PC-3 (cell line): Measurements from ENCODE around the gene BPGM. TPM values are rescaled to one million over a fixed set of nuclear protein-coding genes. Genes with fewer than 3 reads are reported as not detected.

Experiments used
- ATAC-seq: fragments of 200-7000 bp; cut with Tn5 transposase; 2 replicates; pipeline ENCODE4 v1.9.1; 2020; ENCODE audit warnings: mild to moderate bottlenecking, moderate library complexity
- BruUV-seq: library from RNA; stranded (reverse); fragments of 400-500 nt; replicated peaks from 2 replicates; lab custom pipeline; 2021; lab: Mats Ljungman, UMichigan
- CTCF ChIA-PET: fragments of 300-600 bp; sonication (Branson Sonifier 250); formaldehyde crosslinking; loops from one replicate; lab custom pipeline; 2022; ENCODE audit warnings: antibody characterized with exemption; lab: Charles Lee
- POLR2A ChIA-PET: fragments of 300-600 bp; sonication (Branson Sonifier 250); formaldehyde crosslinking; loops from one replicate; lab custom pipeline; 2022; ENCODE audit warnings: antibody characterized with exemption; ENCODE audit not compliant: unreplicated experiment; lab: Charles Lee
- DNase-seq: peaks from one replicate; pipeline ENCODE4 v3.0.0-alpha.2; 2015
- H2AFZ ChIP-seq: fragments of 300-600 bp; sonication (generic); 2 replicates; pipeline ENCODE4 v1.6.0; 2016; ENCODE audit warnings: antibody characterized with exemption, low read length
- H3F3A ChIP-seq: fragments of 300-600 bp; sonication (generic); one replicate; pipeline ENCODE4 v1.6.0; 2017; ENCODE audit warnings: antibody characterized with exemption, low read length, control low read depth, mild to moderate bottlenecking; ENCODE audit not compliant: unreplicated experiment
- H3K27ac ChIP-seq: fragments of 300-600 bp; sonication (generic); 2 replicates; pipeline ENCODE4 v1.5.1; 2016; ENCODE audit warnings: mild to moderate bottlenecking, low read length
- H3K27me3 ChIP-seq: fragments of 300-600 bp; sonication (generic); 2 replicates; pipeline ENCODE4 v1.6.1; 2016; ENCODE audit warnings: low read length, mixed read lengths
- H3K36me3 ChIP-seq: fragments of 300-600 bp; sonication (generic); 2 replicates; pipeline ENCODE4 v1.6.1; 2016; ENCODE audit warnings: low read depth, mixed run types, low read length, mixed read lengths
- H3K4me1 ChIP-seq: fragments of 300-600 bp; sonication (generic); 2 replicates; pipeline ENCODE4 v1.5.1; 2016; ENCODE audit warnings: low read length; ENCODE audit not compliant: insufficient read depth
- H3K4me2 ChIP-seq: fragments of 300-600 bp; sonication (generic); 2 replicates; pipeline ENCODE4 v1.6.0; 2016; ENCODE audit warnings: low read length
- H3K4me3 ChIP-seq: fragments of 300-600 bp; sonication (generic); 2 replicates; pipeline ENCODE4 v1.5.1; 2016; ENCODE audit warnings: mild to moderate bottlenecking, low read length, mixed read lengths
- H3K79me2 ChIP-seq: fragments of 300-600 bp; sonication (generic); 2 replicates; pipeline ENCODE4 v1.6.1; 2017; ENCODE audit warnings: low read length, mixed read lengths
- H3K9ac ChIP-seq: fragments of 300-600 bp; sonication (generic); 2 replicates; pipeline ENCODE4 v1.6.0; 2016; ENCODE audit warnings: mild to moderate bottlenecking, low read length
- H3K9me2 ChIP-seq: fragments of 300-600 bp; sonication (generic); replicated peaks from 2 replicates; pipeline ENCODE4 v1.6.1; 2016; ENCODE audit warnings: mixed run types, low read length, mixed read lengths
- H3K9me3 ChIP-seq: fragments of 300-600 bp; sonication (generic); 2 replicates; pipeline ENCODE4 v1.6.1; 2016; ENCODE audit warnings: low read length, mixed read lengths
- H4K20me1 ChIP-seq: fragments of 300-600 bp; sonication (generic); 2 replicates; pipeline ENCODE4 v1.6.1; 2016; ENCODE audit warnings: low read length, mixed read lengths
- EZH2 ChIP-seq: fragments of 300-600 bp; sonication (generic); IDR thresholded peaks from one replicate; pipeline ENCODE4 v1.6.1; 2017; ENCODE audit warnings: antibody characterized with exemption, mild to moderate bottlenecking, low read length; ENCODE audit not compliant: unreplicated experiment
- EZH2phosphoT487 ChIP-seq: fragments of 300-600 bp; sonication (generic); IDR thresholded peaks from 2 replicates; pipeline ENCODE4 v1.6.1; 2018; ENCODE audit warnings: mild to moderate bottlenecking, antibody characterized with exemption, low read length, borderline replicate concordance
- intact Hi-C: fragments of 100-400 bp; cut with micrococcal nuclease; formaldehyde crosslinking; loops from 2 replicates; pipeline ENCODE4 v1.9.0; 2023
- total RNA-seq: library from RNA; depleted of rRNA; stranded (reverse); fragments of >200 nt; gene quantifications from 2 replicates; pipeline ENCODE4 v1.2.3, GENCODE V29; 2014
- TF ChIP-seq, protein P1 (sequence below): fragments of 300-600 bp; sonication (generic); conservative IDR thresholded peaks from 2 replicates; pipeline ENCODE4 v1.5.1; 2017; ENCODE audit warnings: antibody characterized with exemption, low read depth, mild to moderate bottlenecking, low read length

Gene BPGM
- total RNA-seq, 1 experiment from 2014 or later = 14.6 TPM

GRCh38 chr7:134627109-134627774 lies 19.4 kb upstream of the BPGM start:
- no peaks in the 10 kb centered on the region for H3F3A ChIP-seq
- no peaks in the 10 kb centered on the region for H3K9me2 ChIP-seq
- ChIA-PET POLR2A (no interaction called here), CTCF (no interaction called here)
- no peaks in the 10 kb centered on the region for H3K79me2 ChIP-seq
- H3K27ac ChIP-seq = no peak overlapping the region
- H3K4me2 ChIP-seq = no peak overlapping the region
- no peaks in the 10 kb centered on the region for H3K4me1 ChIP-seq
- H2AFZ ChIP-seq = no peak overlapping the region
- DNase-seq (no peak), ATAC-seq (no peak)
- no peak overlapping the region for H3K9ac ChIP-seq
- intact Hi-C loops = no loop called here
- H3K36me3 ChIP-seq = no peaks in the 10 kb centered on the region
- BruUV-seq = no TSS peak
- no peak overlapping the region for H3K4me3 ChIP-seq
- TF ChIP-seq, protein P1, sequence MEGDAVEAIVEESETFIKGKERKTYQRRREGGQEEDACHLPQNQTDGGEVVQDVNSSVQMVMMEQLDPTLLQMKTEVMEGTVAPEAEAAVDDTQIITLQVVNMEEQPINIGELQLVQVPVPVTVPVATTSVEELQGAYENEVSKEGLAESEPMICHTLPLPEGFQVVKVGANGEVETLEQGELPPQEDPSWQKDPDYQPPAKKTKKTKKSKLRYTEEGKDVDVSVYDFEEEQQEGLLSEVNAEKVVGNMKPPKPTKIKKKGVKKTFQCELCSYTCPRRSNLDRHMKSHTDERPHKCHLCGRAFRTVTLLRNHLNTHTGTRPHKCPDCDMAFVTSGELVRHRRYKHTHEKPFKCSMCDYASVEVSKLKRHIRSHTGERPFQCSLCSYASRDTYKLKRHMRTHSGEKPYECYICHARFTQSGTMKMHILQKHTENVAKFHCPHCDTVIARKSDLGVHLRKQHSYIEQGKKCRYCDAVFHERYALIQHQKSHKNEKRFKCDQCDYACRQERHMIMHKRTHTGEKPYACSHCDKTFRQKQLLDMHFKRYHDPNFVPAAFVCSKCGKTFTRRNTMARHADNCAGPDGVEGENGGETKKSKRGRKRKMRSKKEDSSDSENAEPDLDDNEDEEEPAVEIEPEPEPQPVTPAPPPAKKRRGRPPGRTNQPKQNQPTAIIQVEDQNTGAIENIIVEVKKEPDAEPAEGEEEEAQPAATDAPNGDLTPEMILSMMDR = no peak
- TF ChIP-seq EZH2phosphoT487 = no peak
- TF ChIP-seq EZH2 = no peak
- no peaks in the 10 kb centered on the region for H4K20me1 ChIP-seq
- no peaks in the 10 kb centered on the region for H3K9me3 ChIP-seq
- no peaks in the 10 kb centered on the region for H3K27me3 ChIP-seq

- H3K4me1 ChIP-seq = no peaks in the 10 kb centered on the region
- ATAC-seq = no peak
- no peaks in the 10 kb centered on the region for H3K36me3 ChIP-seq
- TF ChIP-seq, protein P1 = no peak
- no peak for TF ChIP-seq EZH2phosphoT487
- TF ChIP-seq EZH2 = no peak
- no peaks in the 10 kb centered on the region for H3K79me2 ChIP-seq
- H3F3A ChIP-seq = no peaks in the 10 kb centered on the region
- H3K4me3 ChIP-seq = no peak overlapping the region
- DNase-seq = no peak
- no peak overlapping the region for H2AFZ ChIP-seq
- no TSS peak for BruUV-seq
- ChIA-PET CTCF (no interaction called here), POLR2A (no interaction called here)
- H3K9ac ChIP-seq = no peak overlapping the region
- no peaks in the 10 kb centered on the region for H3K27me3 ChIP-seq
- no peaks in the 10 kb centered on the region for H3K9me2 ChIP-seq
- H3K27ac ChIP-seq = no peak overlapping the region
- H3K9me3 ChIP-seq = no peaks in the 10 kb centered on the region
- intact Hi-C loops = no loop called here
- H4K20me1 ChIP-seq = no peaks in the 10 kb centered on the region
- no peak overlapping the region for H3K4me2 ChIP-seq
Observed at GRCh38 chr7:134627775-134628153, 18.9 kb upstream of the BPGM start.

DNA sequence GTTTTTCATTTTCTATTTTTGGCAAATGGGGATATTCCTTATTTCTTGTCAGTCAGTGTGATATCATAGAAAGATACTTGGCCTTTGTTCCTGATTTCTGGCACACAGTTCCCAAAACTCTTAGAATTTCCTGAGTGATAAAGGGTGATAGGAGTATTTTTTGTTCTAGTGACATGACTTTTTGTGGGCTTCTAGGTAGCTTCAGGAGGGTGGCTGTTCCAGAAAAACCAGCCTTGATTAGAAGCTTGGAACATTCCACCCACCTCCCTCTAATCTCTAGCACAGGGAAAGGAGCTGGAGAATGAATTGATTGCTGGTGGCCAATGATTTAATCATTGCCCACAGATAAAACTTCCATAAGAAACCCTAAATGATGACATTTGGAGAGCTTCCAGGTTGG lies 17.2 kb upstream of the BPGM start:
- no TSS peak for BruUV-seq

More for the DNA sequence above, 17.2 kb upstream of the BPGM start:
- ATAC-seq (no peak), DNase-seq (no peak)
- ChIA-PET CTCF (no interaction called here), POLR2A (no interaction called here)
- H3K27me3 ChIP-seq = no peaks in the 10 kb centered on the region
- H3K36me3 ChIP-seq = no peaks in the 10 kb centered on the region
- H3K4me3 ChIP-seq = no peak overlapping the region
- H3K4me1 ChIP-seq = no peaks in the 10 kb centered on the region
- no peaks in the 10 kb centered on the region for H3K9me2 ChIP-seq
- no peaks in the 10 kb centered on the region for H4K20me1 ChIP-seq
- H2AFZ ChIP-seq = no peak overlapping the region
- no peak overlapping the region for H3K4me2 ChIP-seq
- no peak overlapping the region for H3K9ac ChIP-seq
- no peak overlapping the region for H3K27ac ChIP-seq
- intact Hi-C loops = no loop called here
- H3K79me2 ChIP-seq = no peaks in the 10 kb centered on the region
- TF ChIP-seq, protein P1 = no peak
- H3K9me3 ChIP-seq = no peaks in the 10 kb centered on the region
- H3F3A ChIP-seq = no peaks in the 10 kb centered on the region
